Epithelial cell of proximal tubule (primary cell): Measurements from ENCODE around the gene EDRF1. TPM values are rescaled to one million over a fixed set of nuclear protein-coding genes. Genes with fewer than 3 reads are reported as not detected.

Experiments used
- DNase-seq: peaks from one replicate; pipeline ENCODE4 v3.0.0-alpha.2; 2011; ENCODE audit warnings: low read depth
- H3K4me3 ChIP-seq: 2 replicates; pipeline ENCODE4 v1.5.1; 2011; ENCODE audit warnings: low read depth, mild to moderate bottlenecking, low read length
- total RNA-seq: library from RNA; depleted of rRNA; stranded (reverse); fragments of >200 nt; gene quantifications from 2 replicates; pipeline ENCODE4 v1.2.3, GENCODE V29; 2015
- TF ChIP-seq, protein P1 (sequence below): conservative IDR thresholded peaks from 2 replicates; pipeline ENCODE4 v1.5.1; 2012; ENCODE audit warnings: low read depth, mild to moderate bottlenecking, low read length

Gene EDRF1
- total RNA-seq, 1 donor from 2014 or later, result 14.5 TPM

DNA sequence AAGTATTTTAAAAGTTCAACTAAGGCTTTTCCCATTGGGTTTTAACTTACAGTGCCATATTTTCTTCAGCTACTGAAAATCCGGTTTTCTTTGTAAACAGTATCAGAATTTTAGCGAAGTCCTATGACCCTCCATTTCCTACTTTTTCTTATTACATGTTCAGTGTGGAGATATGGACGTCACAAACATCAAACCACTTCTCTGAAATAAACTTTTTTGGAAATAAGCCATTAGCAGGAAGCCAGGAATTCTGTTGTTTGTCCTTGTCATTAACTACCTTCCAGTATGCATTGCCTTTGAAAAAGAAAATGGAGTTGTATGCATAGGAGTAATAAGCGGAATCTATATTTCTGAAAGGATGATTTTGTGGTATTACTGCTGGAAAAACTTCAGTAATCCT is 47.0 kb downstream of the EDRF1 start:
- TF ChIP-seq, protein P1, sequence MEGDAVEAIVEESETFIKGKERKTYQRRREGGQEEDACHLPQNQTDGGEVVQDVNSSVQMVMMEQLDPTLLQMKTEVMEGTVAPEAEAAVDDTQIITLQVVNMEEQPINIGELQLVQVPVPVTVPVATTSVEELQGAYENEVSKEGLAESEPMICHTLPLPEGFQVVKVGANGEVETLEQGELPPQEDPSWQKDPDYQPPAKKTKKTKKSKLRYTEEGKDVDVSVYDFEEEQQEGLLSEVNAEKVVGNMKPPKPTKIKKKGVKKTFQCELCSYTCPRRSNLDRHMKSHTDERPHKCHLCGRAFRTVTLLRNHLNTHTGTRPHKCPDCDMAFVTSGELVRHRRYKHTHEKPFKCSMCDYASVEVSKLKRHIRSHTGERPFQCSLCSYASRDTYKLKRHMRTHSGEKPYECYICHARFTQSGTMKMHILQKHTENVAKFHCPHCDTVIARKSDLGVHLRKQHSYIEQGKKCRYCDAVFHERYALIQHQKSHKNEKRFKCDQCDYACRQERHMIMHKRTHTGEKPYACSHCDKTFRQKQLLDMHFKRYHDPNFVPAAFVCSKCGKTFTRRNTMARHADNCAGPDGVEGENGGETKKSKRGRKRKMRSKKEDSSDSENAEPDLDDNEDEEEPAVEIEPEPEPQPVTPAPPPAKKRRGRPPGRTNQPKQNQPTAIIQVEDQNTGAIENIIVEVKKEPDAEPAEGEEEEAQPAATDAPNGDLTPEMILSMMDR, result no peak
- DNase-seq, result no peak
- H3K4me3 ChIP-seq, result no peak overlapping the region

DNA sequence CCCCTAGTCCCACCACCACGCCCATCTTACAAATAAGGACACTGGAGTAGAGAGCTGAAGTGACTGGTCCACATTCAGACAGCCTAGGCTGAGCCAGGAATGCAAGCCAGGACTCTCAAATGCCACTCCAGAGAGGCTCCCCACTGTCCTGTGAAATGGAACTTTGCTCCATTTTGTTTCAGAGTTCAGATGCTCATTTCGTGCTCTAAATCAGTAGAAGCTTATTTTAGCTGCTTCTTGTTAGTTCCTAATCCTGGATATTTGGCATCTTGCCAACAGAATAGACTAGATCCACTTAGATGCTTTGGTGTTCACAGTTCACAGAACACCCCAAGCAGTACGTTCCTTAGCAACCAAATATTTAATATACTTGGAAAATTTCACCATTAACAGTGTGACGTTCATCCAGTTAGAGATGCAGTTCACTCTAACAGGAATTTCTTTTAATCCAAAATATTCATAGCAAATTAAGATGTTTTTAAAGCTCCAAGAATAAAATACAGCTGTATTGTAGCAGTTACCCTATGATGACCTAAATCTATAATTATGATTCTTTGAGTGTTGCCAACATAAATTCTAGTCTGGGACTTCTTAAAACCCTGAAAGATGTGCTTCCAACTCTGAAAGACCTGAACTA is 48.8 kb downstream of the EDRF1 start:
- TF ChIP-seq, protein P1, result no peak
- DNase-seq, result no peak
- H3K4me3 ChIP-seq, result no peak overlapping the region

DNA sequence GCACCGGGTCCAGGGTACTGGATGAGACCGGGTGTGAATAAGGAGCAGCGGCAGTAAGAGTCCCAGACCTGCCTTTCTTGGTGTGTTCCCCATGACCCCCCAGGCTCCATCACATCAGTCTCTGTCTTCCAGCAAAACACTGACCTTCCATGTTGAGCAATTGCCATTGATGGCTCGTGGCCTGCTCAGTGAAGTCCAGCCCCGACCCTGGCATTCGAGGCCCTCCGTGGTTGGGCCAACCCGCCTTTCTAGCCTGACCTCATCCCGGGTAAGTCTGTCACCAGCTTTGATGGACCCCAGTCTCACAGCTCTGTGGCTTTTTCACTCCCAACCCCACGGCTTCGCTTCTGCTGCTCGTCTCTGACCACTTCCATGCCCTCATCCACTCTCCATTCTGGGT is 49.7 kb downstream of the EDRF1 start:
- no peak for DNase-seq
- TF ChIP-seq, protein P1, result no peak
- no peak overlapping the region for H3K4me3 ChIP-seq

DNA sequence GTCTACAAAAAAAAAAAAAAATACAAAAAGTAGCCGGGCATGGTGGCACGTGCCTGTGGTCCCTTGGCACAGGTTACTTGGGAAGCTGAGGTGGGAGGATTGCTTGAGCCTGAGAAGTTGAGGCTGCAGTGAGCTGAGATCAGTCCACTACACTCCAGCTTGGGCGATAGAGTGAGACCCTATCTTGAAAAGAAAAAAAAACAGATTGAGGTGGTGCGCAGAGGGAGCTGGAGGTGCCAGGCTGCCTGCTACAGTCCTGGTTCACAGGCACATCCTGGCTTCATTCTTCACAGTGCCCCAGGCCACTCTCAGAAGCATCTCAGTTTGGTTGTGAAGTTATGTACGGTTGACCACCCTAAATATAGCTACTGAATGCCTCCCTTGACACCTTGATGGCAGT is 51.3 kb downstream of the EDRF1 start:
- DNase-seq, result no peak
- TF ChIP-seq, protein P1, result no peak
- no peak overlapping the region for H3K4me3 ChIP-seq

DNA sequence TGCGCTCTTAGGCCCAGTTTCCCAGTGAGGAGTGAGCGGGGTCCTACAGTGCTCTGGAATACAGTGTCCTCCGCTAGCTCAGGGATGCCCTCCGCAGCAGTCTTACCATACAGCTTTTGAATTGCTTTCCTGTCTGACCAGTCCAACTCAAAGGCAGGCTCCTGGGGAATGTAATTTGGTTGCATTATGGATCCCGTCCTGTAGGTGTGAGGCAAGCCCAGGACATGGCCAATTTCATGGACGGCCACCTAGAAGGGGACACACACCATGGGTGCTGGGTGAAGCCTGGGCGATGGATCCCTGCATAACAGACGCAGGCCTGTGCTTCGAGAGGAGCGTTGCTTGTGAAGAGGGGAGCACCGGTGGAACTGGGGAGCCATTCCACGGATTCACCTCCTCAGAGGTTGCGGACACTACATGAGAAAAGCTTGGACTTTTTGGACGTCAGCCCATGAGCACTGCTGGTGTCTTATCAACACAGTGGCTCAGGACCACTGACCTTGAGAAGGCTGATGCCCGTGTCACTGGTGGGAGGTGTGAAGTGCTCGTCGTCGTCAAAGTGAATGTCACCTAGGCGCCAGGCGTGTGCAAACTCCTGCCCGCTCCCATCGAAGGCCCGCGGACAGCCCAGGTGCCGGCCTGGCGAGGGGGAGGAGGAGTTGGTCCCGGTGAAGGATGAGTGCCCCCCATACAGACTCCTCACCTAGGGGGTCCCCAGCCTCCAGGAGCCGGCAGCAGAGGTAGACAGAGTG is 52.8 kb downstream of the EDRF1 start:
- H3K4me3 ChIP-seq, result no peak overlapping the region
- no peak for DNase-seq
- TF ChIP-seq, protein P1, result no peak

DNA sequence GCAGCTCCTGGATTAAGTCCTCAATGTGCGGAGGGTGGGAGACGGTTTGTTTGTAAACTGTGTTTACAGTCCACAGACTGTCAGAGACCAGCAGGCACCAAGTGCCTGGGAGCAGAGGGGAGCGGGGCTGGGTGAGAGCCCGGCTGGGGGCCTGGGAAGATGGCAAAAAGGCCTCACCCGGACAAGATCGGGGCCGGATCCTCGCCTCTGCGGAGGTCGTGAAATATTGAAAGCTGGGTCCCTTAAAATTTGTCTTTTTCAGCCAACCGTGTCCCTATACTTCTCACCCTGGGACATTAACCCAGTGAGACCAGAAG is 53.3 kb downstream of the EDRF1 start:
- TF ChIP-seq, protein P1, result no peak
- H3K4me3 ChIP-seq, result no peak overlapping the region
- DNase-seq, result no peak
